ENCODE measurements around the gene ZBTB21. TPM values are rescaled to one million over a fixed set of nuclear protein-coding genes. Genes with fewer than 3 reads are reported as not detected.
"Not testable (repeated sequence)": the region's sequence is repeated elsewhere in the genome, so short reads cannot be mapped to it uniquely, and the experiment has no call there.

The ZBTB21 gene
- total and polyA plus RNA-seq, 12 donors: 6.8 to 39.1 (median 12.4) TPM

DNA sequence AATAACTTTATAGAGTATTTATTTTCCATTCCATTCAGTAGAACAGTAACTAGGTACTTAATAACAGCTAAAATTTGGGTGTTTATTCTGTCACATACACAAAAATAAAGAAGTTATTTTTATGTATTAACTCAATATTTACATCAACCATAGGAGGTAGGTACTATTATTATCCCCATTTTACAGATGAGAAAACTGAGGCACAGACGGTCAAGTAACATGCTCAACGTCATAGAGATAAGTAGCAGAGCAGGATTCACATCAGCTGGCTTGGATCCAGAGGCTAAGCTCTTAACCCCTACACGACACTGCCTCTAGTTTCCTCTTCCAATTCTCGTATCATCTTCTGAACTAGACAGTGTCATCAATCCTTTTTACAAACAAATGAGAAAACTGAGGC is 9.3 kb downstream of the ZBTB21 start:
- H3K4me3 ChIP-seq: no peak overlapping the region
- no peak for DNase-seq
- intact Hi-C loops (cut with DNase I): loop anchor here (5.0 to 10.0 kb wide), 2 partner anchors 44 to 46 kb away; partner anchors contain the start of gene C2CD2 (in 1 of the 2)
- 81 to 89% (median 86%) methylated on average over 4 of the region's 4 CpGs for WGBS, 4 donors
- TF ChIP-seq, protein P1, sequence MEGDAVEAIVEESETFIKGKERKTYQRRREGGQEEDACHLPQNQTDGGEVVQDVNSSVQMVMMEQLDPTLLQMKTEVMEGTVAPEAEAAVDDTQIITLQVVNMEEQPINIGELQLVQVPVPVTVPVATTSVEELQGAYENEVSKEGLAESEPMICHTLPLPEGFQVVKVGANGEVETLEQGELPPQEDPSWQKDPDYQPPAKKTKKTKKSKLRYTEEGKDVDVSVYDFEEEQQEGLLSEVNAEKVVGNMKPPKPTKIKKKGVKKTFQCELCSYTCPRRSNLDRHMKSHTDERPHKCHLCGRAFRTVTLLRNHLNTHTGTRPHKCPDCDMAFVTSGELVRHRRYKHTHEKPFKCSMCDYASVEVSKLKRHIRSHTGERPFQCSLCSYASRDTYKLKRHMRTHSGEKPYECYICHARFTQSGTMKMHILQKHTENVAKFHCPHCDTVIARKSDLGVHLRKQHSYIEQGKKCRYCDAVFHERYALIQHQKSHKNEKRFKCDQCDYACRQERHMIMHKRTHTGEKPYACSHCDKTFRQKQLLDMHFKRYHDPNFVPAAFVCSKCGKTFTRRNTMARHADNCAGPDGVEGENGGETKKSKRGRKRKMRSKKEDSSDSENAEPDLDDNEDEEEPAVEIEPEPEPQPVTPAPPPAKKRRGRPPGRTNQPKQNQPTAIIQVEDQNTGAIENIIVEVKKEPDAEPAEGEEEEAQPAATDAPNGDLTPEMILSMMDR (IDR thresholded peaks at IDR 0.05): no peak
- TF ChIP-seq POLR2A (IDR thresholded peaks at IDR 0.05): no peak
- no peaks in the 10 kb centered on the region for H3K36me3 ChIP-seq (replicated peaks in 1 of 2)
- peaks cover 11 to 13% of the 10 kb centered on the region in 2 donors for H3K4me1 ChIP-seq (replicated peaks in 1 of 2)
- no peaks in the 10 kb centered on the region for H3K27me3 ChIP-seq
- no peaks in the 10 kb centered on the region for H3K9me3 ChIP-seq (replicated peaks in 1 of 3)
- no peak overlapping the region for H3K27ac ChIP-seq

DNA sequence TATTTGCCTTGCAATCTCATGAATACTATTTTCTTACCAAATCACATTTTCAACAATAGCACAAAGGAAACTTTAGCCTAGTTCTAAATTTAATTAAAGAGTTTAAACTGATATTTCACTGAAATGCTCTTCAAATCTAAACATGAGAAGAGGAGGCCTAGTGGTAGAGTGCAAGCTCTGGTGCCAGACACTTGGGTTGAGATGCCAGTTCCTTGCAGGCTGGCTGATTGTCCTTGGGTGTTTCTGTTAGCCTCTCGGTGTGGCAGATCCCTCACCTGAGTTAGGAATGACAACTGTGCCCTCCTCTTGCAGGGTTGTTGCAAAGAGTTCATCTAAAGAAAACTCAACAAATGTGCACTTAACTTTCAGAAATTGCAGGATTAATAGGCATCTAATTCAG is 12.5 kb downstream of the ZBTB21 start:
- WGBS, 4 donors: 58 to 78% (median 68%) methylated on average over 1 of the region's 1 CpG

DNA sequence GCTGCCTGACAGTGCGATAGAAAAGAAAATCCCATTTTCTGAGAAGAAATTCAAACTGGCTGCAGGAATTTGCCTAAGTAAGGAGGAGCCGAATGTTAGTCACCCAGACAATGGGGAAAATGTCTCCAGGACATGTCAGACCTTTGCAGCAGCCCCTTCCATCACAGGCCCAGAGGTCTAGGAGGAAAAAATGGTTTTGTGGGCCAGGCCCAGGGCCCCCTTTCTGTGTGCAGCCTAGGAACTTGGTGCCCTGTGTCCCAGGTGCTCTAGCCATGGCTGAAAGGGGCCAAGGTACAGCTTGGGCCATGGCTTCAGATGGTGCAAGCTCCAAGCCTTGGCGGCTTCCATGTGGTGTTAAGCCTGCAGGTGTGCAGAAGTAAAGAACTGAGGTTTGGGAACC is 14.6 kb downstream of the ZBTB21 start:
- DNase-seq: no peak
- WGBS, 4 donors: 93 to 100% (median 99%) methylated on average over 3 of the region's 3 CpGs
- H3K4me3 ChIP-seq: no peak overlapping the region
- no peaks in the 10 kb centered on the region for H3K4me1 ChIP-seq (replicated peaks in 1 of 2)
- intact Hi-C loops (cut with DNase I): no loop called here
- H3K27me3 ChIP-seq: no peaks in the 10 kb centered on the region
- no peak overlapping the region for H3K27ac ChIP-seq
- TF ChIP-seq, protein P1 (IDR thresholded peaks at IDR 0.05): no peak
- TF ChIP-seq POLR2A (IDR thresholded peaks at IDR 0.05): no peak
- H3K36me3 ChIP-seq (replicated peaks in 1 of 2): peaks cover 0 to 33% of the 10 kb centered on the region in 2 donors
- H3K9me3 ChIP-seq (replicated peaks in 1 of 3): no peaks in the 10 kb centered on the region

More for the DNA sequence above, 12.5 kb downstream of the ZBTB21 start:
- no peak overlapping the region for H3K27ac ChIP-seq
- H3K4me3 ChIP-seq: no peak overlapping the region
- TF ChIP-seq, protein P1 (IDR thresholded peaks at IDR 0.05): no peak
- no peak for TF ChIP-seq POLR2A (IDR thresholded peaks at IDR 0.05)
- H3K36me3 ChIP-seq (replicated peaks in 1 of 2): peaks cover 0 to 12% of the 10 kb centered on the region in 2 donors
- peaks cover 6 to 7% of the 10 kb centered on the region in 2 donors for H3K4me1 ChIP-seq (replicated peaks in 1 of 2)
- intact Hi-C loops (cut with DNase I): no loop called here
- no peak for DNase-seq
- no peaks in the 10 kb centered on the region for H3K27me3 ChIP-seq
- no peaks in the 10 kb centered on the region for H3K9me3 ChIP-seq (replicated peaks in 1 of 3)

DNA sequence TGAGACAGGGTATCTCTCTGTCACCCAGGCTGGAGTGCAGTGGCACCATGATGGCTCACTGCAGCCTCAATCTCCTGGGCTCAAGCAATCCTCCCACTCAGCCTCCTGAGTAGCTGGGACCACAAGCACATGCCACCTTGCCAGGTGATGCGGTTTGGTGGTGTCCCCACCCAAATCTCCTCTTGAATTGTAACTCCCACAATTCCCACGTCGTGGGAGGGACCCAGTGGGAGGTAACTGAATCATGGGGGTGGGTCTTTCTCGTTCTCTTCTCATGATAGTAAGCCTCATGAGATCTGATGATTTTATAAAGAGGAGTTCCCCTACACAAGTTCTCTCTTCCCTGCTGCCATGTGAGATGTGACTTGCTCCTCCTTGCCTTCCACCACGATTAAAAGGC is 15.5 kb downstream of the ZBTB21 start:
- peaks cover 0 to 35% of the 10 kb centered on the region in 2 donors for H3K36me3 ChIP-seq (replicated peaks in 1 of 2)
- H3K4me3 ChIP-seq; DNase-seq; intact Hi-C loops (cut with DNase I); H3K27ac ChIP-seq; H3K27me3 ChIP-seq; H3K4me1 ChIP-seq (replicated peaks in 1 of 2); H3K9me3 ChIP-seq (replicated peaks in 1 of 3): not testable (repeated sequence)
- WGBS, 4 donors: 63 to 96% (median 87%) methylated on average over 5 of the region's 5 CpGs

DNA sequence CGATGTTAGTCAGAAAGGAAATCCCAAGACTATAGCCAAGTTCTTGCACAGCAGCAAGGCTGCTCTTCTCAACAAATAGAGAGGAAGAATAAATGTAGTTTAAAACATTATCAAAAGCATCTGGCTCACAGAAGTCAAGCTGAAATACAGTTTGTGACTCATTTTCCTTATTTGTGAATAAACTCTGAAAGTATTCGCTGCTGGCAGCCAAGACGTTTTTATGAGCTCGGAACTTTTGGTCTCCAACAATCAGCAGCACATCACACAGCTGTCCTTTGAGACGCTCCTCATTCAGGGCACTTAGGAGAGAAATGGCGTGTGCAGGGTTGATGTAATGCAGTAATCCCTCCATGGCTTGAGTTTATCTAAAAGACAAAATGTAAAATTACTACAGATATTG is 16.4 kb downstream of the ZBTB21 start:
- H3K36me3 ChIP-seq (replicated peaks in 1 of 2): peaks cover 0 to 35% of the 10 kb centered on the region in 2 donors

More for the DNA sequence above, 16.4 kb downstream of the ZBTB21 start:
- Histone ChIP-seq H3K4me1 (replicated peaks in 1 of 2) (no peaks in the 10 kb centered on the region), H3K4me3 (no peak overlapping the region), H3K27me3 (no peaks in the 10 kb centered on the region), H3K27ac (no peak overlapping the region), H3K9me3 (replicated peaks in 1 of 3) (no peaks in the 10 kb centered on the region)
- intact Hi-C loops (cut with DNase I): no loop called here
- WGBS, 4 donors: 80 to 87% (median 83%) methylated on average over 6 of the region's 6 CpGs
- DNase-seq: no peak
- no peak for TF ChIP-seq POLR2A (IDR thresholded peaks at IDR 0.05)
- TF ChIP-seq, protein P1 (IDR thresholded peaks at IDR 0.05): no peak

Data from adrenal gland (tissue), 12 donors.